ENCODE data around the gene BHLHA15. TPM values are rescaled to one million over a fixed set of nuclear protein-coding genes. Genes with fewer than 3 reads are reported as not detected.

BHLHA15 gene
- polyA plus RNA-seq, 1 donor (not counting 4 experiments of a cell fraction or from before 2014, with no cell fraction given), result not detected

DNA sequence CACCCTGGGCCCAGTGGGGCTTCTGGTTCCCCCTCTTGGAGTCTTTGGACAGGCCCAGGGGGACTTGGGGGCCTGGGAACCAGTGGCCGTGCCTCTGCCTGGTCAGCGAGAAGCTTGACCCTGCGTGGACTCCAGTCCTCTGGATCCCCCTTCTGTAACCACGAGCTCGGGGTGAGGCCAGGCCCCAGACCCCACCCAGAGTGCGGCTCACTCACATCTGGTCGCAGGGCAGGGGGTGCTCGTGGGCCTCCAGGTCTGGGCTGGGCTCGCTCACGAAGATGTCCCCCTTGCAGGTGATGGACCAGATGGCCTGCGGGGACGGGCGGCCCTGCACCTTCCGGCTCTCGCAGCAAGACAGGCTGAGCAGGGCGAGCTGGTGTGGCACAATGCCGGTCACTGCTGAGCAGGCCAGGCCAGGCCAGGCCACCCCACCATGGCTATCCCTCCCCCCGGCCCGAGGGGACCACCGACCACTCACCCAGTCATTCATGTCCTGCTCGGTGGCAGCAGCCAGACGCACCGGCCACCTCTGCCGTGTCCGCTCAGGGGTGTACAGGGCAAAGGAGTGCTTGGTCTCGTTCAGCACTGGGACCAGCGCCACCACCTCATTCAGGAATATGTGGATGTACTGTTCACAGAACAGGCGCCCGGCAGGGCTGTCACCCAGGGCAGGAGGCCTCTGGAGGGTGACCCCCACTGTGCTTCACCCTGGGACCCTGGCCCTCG, 19.7 kb downstream of the BHLHA15 start:
- TF ChIP-seq EZH2 (IDR thresholded peaks at IDR 0.05; ENCODE audit: low read length), result no peak
- no peak for TF ChIP-seq CTCF (optimal IDR thresholded peaks at IDR 0.05 in 1 of 3, IDR thresholded peaks at IDR 0.05 in 1 of 3, conservative IDR thresholded peaks at IDR 0.05 in 1 of 3; ENCODE audit: extremely low read depth in 1 of 3, insufficient read depth in 2 of 3, low read length in 3 of 3)
- DNase-seq (ENCODE audit: low read depth, low spot score) (no peak), FAIRE-seq (no peak)
- Histone ChIP-seq H3K27ac (ENCODE audit: control insufficient read depth, insufficient read depth, low read length) (no peak overlapping the region), H3K9ac (ENCODE audit: control insufficient read depth, extremely low read depth, insufficient read depth, low read length) (no peak overlapping the region), H4K20me1 (ENCODE audit: control insufficient read depth, extremely low read depth, insufficient read depth, low read length) (no peaks in the 10 kb centered on the region), H3K4me1 (ENCODE audit: control insufficient read depth, extremely low read depth, insufficient read depth, low read length) (no peaks in the 10 kb centered on the region), H3K36me3 (ENCODE audit: control insufficient read depth in 2 of 2, extremely low read depth in 1 of 2, insufficient read depth in 2 of 2, low read length in 2 of 2) (peaks cover 0 to 1% of the 10 kb centered on the region in 2 experiments), H3K9me1 (ENCODE audit: control insufficient read depth, extremely low read depth, insufficient read depth, low read length) (no peaks in the 10 kb centered on the region), H2AFZ (ENCODE audit: control insufficient read depth, low read length) (no peak overlapping the region), H3K4me3 (ENCODE audit: control insufficient read depth in 2 of 3, extremely low read depth in 1 of 3, insufficient read depth in 2 of 3, low read depth in 1 of 3, low read length in 3 of 3) (no peak overlapping the region), H3K9me3 (ENCODE audit: control insufficient read depth, low read depth, low read length) (no peaks in the 10 kb centered on the region), H3K4me2 (ENCODE audit: control insufficient read depth, extremely low read depth, insufficient read depth, low read depth, low read length) (no peak overlapping the region), H3K79me2 (ENCODE audit: control insufficient read depth, insufficient read depth, low read length) (no peaks in the 10 kb centered on the region), H3K27me3 (ENCODE audit: control insufficient read depth, extremely low read depth, insufficient read depth, low read length) (no peaks in the 10 kb centered on the region)
- dilution Hi-C loops (cut with MboI; ENCODE audit: extremely low pct_ligation_motif_present, low sequenced_read_pairs), result no loop called here

- Histone ChIP-seq H3K9ac (ENCODE audit: control insufficient read depth, extremely low read depth, insufficient read depth, low read length) (no peak overlapping the region), H3K9me1 (ENCODE audit: control insufficient read depth, extremely low read depth, insufficient read depth, low read length) (no peaks in the 10 kb centered on the region), H2AFZ (ENCODE audit: control insufficient read depth, low read length) (no peak overlapping the region), H4K20me1 (ENCODE audit: control insufficient read depth, extremely low read depth, insufficient read depth, low read length) (no peaks in the 10 kb centered on the region), H3K4me1 (ENCODE audit: control insufficient read depth, extremely low read depth, insufficient read depth, low read length) (no peaks in the 10 kb centered on the region), H3K4me2 (ENCODE audit: control insufficient read depth, extremely low read depth, insufficient read depth, low read depth, low read length) (no peak overlapping the region), H3K79me2 (ENCODE audit: control insufficient read depth, insufficient read depth, low read length) (no peaks in the 10 kb centered on the region), H3K27me3 (ENCODE audit: control insufficient read depth, extremely low read depth, insufficient read depth, low read length) (no peaks in the 10 kb centered on the region), H3K36me3 (ENCODE audit: control insufficient read depth in 2 of 2, extremely low read depth in 1 of 2, insufficient read depth in 2 of 2, low read length in 2 of 2) (no peaks in the 10 kb centered on the region), H3K4me3 (ENCODE audit: control insufficient read depth in 2 of 3, extremely low read depth in 1 of 3, insufficient read depth in 2 of 3, low read depth in 1 of 3, low read length in 3 of 3) (no peak overlapping the region), H3K9me3 (ENCODE audit: control insufficient read depth, low read depth, low read length) (no peaks in the 10 kb centered on the region), H3K27ac (ENCODE audit: control insufficient read depth, insufficient read depth, low read length) (no peak overlapping the region)
- FAIRE-seq (no peak), DNase-seq (ENCODE audit: low read depth, low spot score) (no peak)
- dilution Hi-C loops (cut with MboI; ENCODE audit: extremely low pct_ligation_motif_present, low sequenced_read_pairs), result no loop called here
- TF ChIP-seq EZH2 (IDR thresholded peaks at IDR 0.05; ENCODE audit: low read length) (no peak), CTCF (optimal IDR thresholded peaks at IDR 0.05 in 1 of 3, IDR thresholded peaks at IDR 0.05 in 1 of 3, conservative IDR thresholded peaks at IDR 0.05 in 1 of 3; ENCODE audit: extremely low read depth in 1 of 3, insufficient read depth in 2 of 3, low read length in 3 of 3) (no peak)
Observed at GRCh38 chr7:98231493-98232262, 20.4 kb downstream of the BHLHA15 start.
